ENCODE data around the gene POU5F2. TPM values are rescaled to one million over a fixed set of nuclear protein-coding genes. Genes with fewer than 3 reads are reported as not detected.

POU5F2 gene
- 0.99 and 1.9 TPM in 2 replicates for total RNA-seq

GRCh38 chr5:93741136-93741811, at the start of gene POU5F2:
Gene POU5F2 (minus strand): TSS chr5:93741600. CDS start chr5:93741563, 37 bp downstream.

Other genes starting within 250 kb of the POU5F2 start
- 22.1 and 31.4 TPM in 2 replicates for gene NR2F1-AS1, start 160.4 kb downstream of the POU5F2 start, total RNA-seq
- 55.4 and 99.6 TPM in 2 replicates for gene NR2F1, start 158.4 kb downstream of the POU5F2 start, total RNA-seq